Islet precursor cell (in vitro differentiated cells): ENCODE data around the gene TRIM47.

Source experiments
- DNase-seq: peaks from one replicate; pipeline ENCODE4 v3.0.0-alpha.2; 2018

TRIM47 gene

GRCh38 chr17:75845058-75845711 is 33.2 kb downstream of the TRIM47 start:
- peak; percentile 96 for DNase-seq

- DNase-seq = peak; percentile 88
These were observed 33.8 kb downstream of the TRIM47 start for GRCh38 chr17:75844530-75845057.

- peak; percentile 69 for DNase-seq
These were observed 34.5 kb downstream of the TRIM47 start, which contains the start of gene UNC13D for GRCh38 chr17:75843577-75844529. Gene UNC13D, minus strand, starts transcription at chr17:75844404. Its CDS starts 67 bp downstream, at chr17:75844337.

- DNase-seq = no peak
These were observed 35.3 kb downstream of the TRIM47 start for GRCh38 chr17:75842963-75843576.

GRCh38 chr17:75842411-75842810 is 36.0 kb downstream of the TRIM47 start:
- no peak for DNase-seq

- no peak for DNase-seq
These were observed 37.6 kb downstream of the TRIM47 start for GRCh38 chr17:75840799-75841164.

- DNase-seq = no peak
These were observed 38.2 kb downstream of the TRIM47 start for GRCh38 chr17:75839942-75840798.

GRCh38 chr17:75838410-75838809 is 40.0 kb downstream of the TRIM47 start:
- DNase-seq = no peak

GRCh38 chr17:75837899-75838298 is 40.5 kb downstream of the TRIM47 start:
- DNase-seq = no peak

- DNase-seq = no peak
These were observed 41.8 kb downstream of the TRIM47 start for GRCh38 chr17:75836605-75837004.

GRCh38 chr17:75835654-75835987 is 42.8 kb downstream of the TRIM47 start:
- no peak for DNase-seq

- DNase-seq = no peak
These were observed 43.3 kb downstream of the TRIM47 start for GRCh38 chr17:75834928-75835653.

- DNase-seq = no peak
These were observed 44.0 kb downstream of the TRIM47 start for GRCh38 chr17:75834279-75834920.

GRCh38 chr17:75832652-75833400 is 45.6 kb downstream of the TRIM47 start:
- DNase-seq = peak; percentile 89

- DNase-seq = peak; percentile 70
These were observed 46.2 kb downstream of the TRIM47 start for GRCh38 chr17:75832164-75832651.

- no peak for DNase-seq
These were observed 47.3 kb downstream of the TRIM47 start for GRCh38 chr17:75831032-75831571.

- DNase-seq = peak; percentile 87
These were observed 48.0 kb downstream of the TRIM47 start for GRCh38 chr17:75830164-75831031.

- no peak for DNase-seq
These were observed 48.6 kb downstream of the TRIM47 start for GRCh38 chr17:75829747-75830146.

GRCh38 chr17:75828741-75829140 is 49.6 kb downstream of the TRIM47 start:
- DNase-seq = no peak
